ENCODE measurements around the gene FGF2. TPM values are rescaled to one million over a fixed set of nuclear protein-coding genes. Genes with fewer than 3 reads are reported as not detected.

Gene FGF2
- total RNA-seq, 1 experiment from 2014 or later, result 115 TPM

GRCh38 chr4:122823476-122823875 lies 3.2 kb upstream of the FGF2 start:
- Mint-ChIP-seq H3K36me3 (peaks cover 6% of the 10 kb centered on the region; the same call in 1 of the 2 replicates), H3K27ac (no peak overlapping the region), H3K4me1 (peaks cover 40% of the 10 kb centered on the region), H3K9me3 (no peaks in the 10 kb centered on the region), H3K27me3 (ENCODE audit: low read depth) (no peaks in the 10 kb centered on the region), H3K4me3 (no peak overlapping the region)
- no peak for ATAC-seq
- POLR2A ChIA-PET, result no interaction called here
- DNase-seq (ENCODE audit: low spot score), result no peak
- TF ChIP-seq SMAD3 (CRISPR knock-in tag; IDR thresholded peaks at IDR 0.05; ENCODE audit: borderline replicate concordance) (no peak), ATF2 (CRISPR knock-in tag; IDR thresholded peaks at IDR 0.05; ENCODE audit: borderline replicate concordance, low read depth) (no peak), ZNF121 (CRISPR knock-in tag; IDR thresholded peaks at IDR 0.05) (no peak), PREB (CRISPR knock-in tag; IDR thresholded peaks at IDR 0.05; ENCODE audit: borderline replicate concordance) (no peak), GRHL2 (CRISPR knock-in tag; IDR thresholded peaks at IDR 0.05; ENCODE audit: insufficient replicate concordance, severe bottlenecking) (no peak), ZNF512 (CRISPR knock-in tag; IDR thresholded peaks at IDR 0.05; ENCODE audit: borderline replicate concordance) (no peak), RORB (CRISPR knock-in tag; IDR thresholded peaks at IDR 0.05) (no peak), NR3C1 (CRISPR knock-in tag; conservative IDR thresholded peaks at IDR 0.05; ENCODE audit: low read depth) (no peak)
- CTCF ChIA-PET, result no interaction called here

- no peak for ATAC-seq
- POLR2A ChIA-PET, result no interaction called here
Measured at GRCh38 chr4:122824616-122825015, 2.0 kb upstream of the FGF2 start.

GRCh38 chr4:122826079-122826527 lies 528 bp upstream of the FGF2 start:
- Mint-ChIP-seq H3K27me3 (ENCODE audit: low read depth) (no peaks in the 10 kb centered on the region), H3K9me3 (no peaks in the 10 kb centered on the region), H3K36me3 (peaks cover 24% of the 10 kb centered on the region), H3K4me3 (peak overlapping the region; percentile 68), H3K27ac (peak overlapping the region; percentile 73), H3K4me1 (peaks cover 45% of the 10 kb centered on the region)
- no peak for ATAC-seq
- ChIA-PET POLR2A (interaction anchor here (3.0 kb wide), 1 partner anchor 43 kb away, joined by 20 read pairs; no protein-coding TSS in a partner anchor), CTCF (no interaction called here)
- DNase-seq (ENCODE audit: low spot score), result no peak
- TF ChIP-seq ZNF512 (CRISPR knock-in tag; IDR thresholded peaks at IDR 0.05; ENCODE audit: borderline replicate concordance) (no peak), RORB (CRISPR knock-in tag; IDR thresholded peaks at IDR 0.05) (no peak), ZNF121 (CRISPR knock-in tag; IDR thresholded peaks at IDR 0.05) (no peak), E2F4 (CRISPR knock-in tag; IDR thresholded peaks at IDR 0.05; ENCODE audit: borderline replicate concordance, low read depth) (no peak), ZBTB43 (CRISPR knock-in tag; IDR thresholded peaks at IDR 0.05) (no peak), SP1 (CRISPR knock-in tag; conservative IDR thresholded peaks at IDR 0.05) (no peak), ZNF532 (CRISPR knock-in tag; IDR thresholded peaks at IDR 0.05; ENCODE audit: borderline replicate concordance) (no peak), CDX4 (CRISPR knock-in tag; IDR thresholded peaks at IDR 0.05; ENCODE audit: borderline replicate concordance) (no peak), PREB (CRISPR knock-in tag; IDR thresholded peaks at IDR 0.05; ENCODE audit: borderline replicate concordance) (no peak)

More at GRCh38 chr4:122824616-122825015, 2.0 kb upstream of the FGF2 start:
- no peaks in the 10 kb centered on the region for H3K9me3 Mint-ChIP-seq
- H3K36me3 Mint-ChIP-seq, result peaks cover 14% of the 10 kb centered on the region
- TF ChIP-seq NR3C1 (CRISPR knock-in tag; conservative IDR thresholded peaks at IDR 0.05; ENCODE audit: low read depth) (no peak), ZNF317 (CRISPR knock-in tag; IDR thresholded peaks at IDR 0.05; ENCODE audit: borderline replicate concordance, low read depth) (no peak), RELA (CRISPR knock-in tag; IDR thresholded peaks at IDR 0.05; ENCODE audit: borderline replicate concordance) (no peak), ZNF219 (CRISPR knock-in tag; IDR thresholded peaks at IDR 0.05; ENCODE audit: borderline replicate concordance) (no peak)
- H3K27ac Mint-ChIP-seq, result no peak overlapping the region
- CTCF ChIA-PET, result no interaction called here
- peaks cover 38% of the 10 kb centered on the region for H3K4me1 Mint-ChIP-seq
- DNase-seq (ENCODE audit: low spot score), result no peak
- no peak overlapping the region for H3K4me3 Mint-ChIP-seq
- no peaks in the 10 kb centered on the region for H3K27me3 Mint-ChIP-seq (ENCODE audit: low read depth)
